ENCODE measurements around the gene PDE1A. TPM values are rescaled to one million over a fixed set of nuclear protein-coding genes. Genes with fewer than 3 reads are reported as not detected.

Gene PDE1A
- total and polyA plus RNA-seq, 2 of the 13 experiments (the other 11 are each of a cell fraction or from before 2014, with no cell fraction given) = not detected

- Histone ChIP-seq H3K27ac (ENCODE audit: extremely low read length, insufficient read depth, low read length) (no peak overlapping the region), H3K4me3 (replicated peaks in 1 of 3; ENCODE audit: insufficient read depth in 1 of 3, low read depth in 2 of 3, low read length in 3 of 3) (no peak overlapping the region), H3K4me2 (ENCODE audit: low read depth, low read length) (no peak overlapping the region), H4K20me1 (ENCODE audit: insufficient read depth, low read length) (no peaks in the 10 kb centered on the region), H3K27me3 (ENCODE audit: control insufficient read depth in 1 of 2, insufficient read depth in 2 of 2, low read length in 2 of 2) (no peaks in the 10 kb centered on the region), H3K36me3 (replicated peaks in 1 of 2; ENCODE audit: control insufficient read depth in 1 of 2, insufficient read depth in 2 of 2, low read length in 2 of 2) (no peaks in the 10 kb centered on the region), H3K4me1 (ENCODE audit: insufficient read depth, low read length) (no peaks in the 10 kb centered on the region), H3K9me3 (ENCODE audit: low read length) (no peaks in the 10 kb centered on the region), H2AFZ (ENCODE audit: low read length) (no peak overlapping the region), H3K9ac (ENCODE audit: insufficient read depth, low read depth, low read length) (no peak overlapping the region), H3K79me2 (ENCODE audit: insufficient read depth, low read length) (no peaks in the 10 kb centered on the region)
- TF ChIP-seq LCORL (IDR thresholded peaks at IDR 0.05) (no peak), LCORL (CRISPR knock-in tag; IDR thresholded peaks at IDR 0.05) (no peak), ARNT (IDR thresholded peaks at IDR 0.05) (no peak), TSC22D2 (CRISPR knock-in tag; IDR thresholded peaks at IDR 0.05; ENCODE audit: borderline replicate concordance) (no peak), ZNF784 (CRISPR knock-in tag; IDR thresholded peaks at IDR 0.05; ENCODE audit: borderline replicate concordance) (no peak), MXD3 (CRISPR knock-in tag; IDR thresholded peaks at IDR 0.05) (no peak), ZNF430 (CRISPR knock-in tag; IDR thresholded peaks at IDR 0.05) (no peak), SP4 (CRISPR knock-in tag; IDR thresholded peaks at IDR 0.05) (no peak), GPBP1L1 (CRISPR knock-in tag; IDR thresholded peaks at IDR 0.05) (no peak), GZF1 (CRISPR knock-in tag; IDR thresholded peaks at IDR 0.05) (no peak), ZHX1 (CRISPR knock-in tag; IDR thresholded peaks at IDR 0.05; ENCODE audit: low read depth) (no peak)
- FAIRE-seq (no peak), DNase-seq (ENCODE audit: low spot score) (no peak), ATAC-seq (no peak)
- 17% methylated on average over 3 of the region's 3 CpGs for WGBS (ENCODE audit: low lambda C conversion rate)
- ChIA-PET CTCF (ENCODE audit: low intra/inter-chr PET ratio, low total read pairs) (no interaction called here), POLR2A (no interaction called here)
- intact Hi-C loops (cut with micrococcal nuclease; ENCODE audit: unreplicated experiment) = no loop called here
- in situ Hi-C loops (cut with HindIII; ENCODE audit: extremely low pct_ligation_motif_present, low pct_unique_long_range_greater_than_20kb) = no loop called here
- no TSS peak for BruUV-seq (replicated peaks)
Measured at GRCh38 chr2:182163878-182164277, 263.0 kb downstream of the PDE1A start.

Data from HepG2 (cell line).